Measurements from ENCODE around the gene CYP19A1.
A peak's percentile ranks its signal among the peaks of the same experiment; 100 is the strongest.

CYP19A1 gene

GRCh38 chr15:51226576-51227210 lies 111.7 kb downstream of the CYP19A1 start:
- Mint-ChIP-seq H3K27me3 (ENCODE audit: low read depth) (peaks cover 12% of the 10 kb centered on the region), H3K4me3 (no peak overlapping the region), H3K36me3 (ENCODE audit: low read depth) (no peaks in the 10 kb centered on the region), H3K4me1 (no peaks in the 10 kb centered on the region), H3K27ac (no peak overlapping the region), H3K9me3 (no peaks in the 10 kb centered on the region)
- TF ChIP-seq, protein P1, sequence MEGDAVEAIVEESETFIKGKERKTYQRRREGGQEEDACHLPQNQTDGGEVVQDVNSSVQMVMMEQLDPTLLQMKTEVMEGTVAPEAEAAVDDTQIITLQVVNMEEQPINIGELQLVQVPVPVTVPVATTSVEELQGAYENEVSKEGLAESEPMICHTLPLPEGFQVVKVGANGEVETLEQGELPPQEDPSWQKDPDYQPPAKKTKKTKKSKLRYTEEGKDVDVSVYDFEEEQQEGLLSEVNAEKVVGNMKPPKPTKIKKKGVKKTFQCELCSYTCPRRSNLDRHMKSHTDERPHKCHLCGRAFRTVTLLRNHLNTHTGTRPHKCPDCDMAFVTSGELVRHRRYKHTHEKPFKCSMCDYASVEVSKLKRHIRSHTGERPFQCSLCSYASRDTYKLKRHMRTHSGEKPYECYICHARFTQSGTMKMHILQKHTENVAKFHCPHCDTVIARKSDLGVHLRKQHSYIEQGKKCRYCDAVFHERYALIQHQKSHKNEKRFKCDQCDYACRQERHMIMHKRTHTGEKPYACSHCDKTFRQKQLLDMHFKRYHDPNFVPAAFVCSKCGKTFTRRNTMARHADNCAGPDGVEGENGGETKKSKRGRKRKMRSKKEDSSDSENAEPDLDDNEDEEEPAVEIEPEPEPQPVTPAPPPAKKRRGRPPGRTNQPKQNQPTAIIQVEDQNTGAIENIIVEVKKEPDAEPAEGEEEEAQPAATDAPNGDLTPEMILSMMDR (IDR thresholded peaks at IDR 0.05; ENCODE audit: unreplicated experiment in 3 of 3), result no peak

GRCh38 chr15:51224428-51224827 lies 114.0 kb downstream of the CYP19A1 start:
- H3K36me3 Mint-ChIP-seq (ENCODE audit: low read depth), result no peaks in the 10 kb centered on the region
- no peak overlapping the region for H3K4me3 Mint-ChIP-seq
- TF ChIP-seq, protein P1 (IDR thresholded peaks at IDR 0.05; ENCODE audit: unreplicated experiment in 3 of 3), result no peak
- H3K27ac Mint-ChIP-seq, result no peak overlapping the region
- no peaks in the 10 kb centered on the region for H3K4me1 Mint-ChIP-seq
- H3K27me3 Mint-ChIP-seq (ENCODE audit: low read depth), result peaks cover 12% of the 10 kb centered on the region
- no peaks in the 10 kb centered on the region for H3K9me3 Mint-ChIP-seq

DNA sequence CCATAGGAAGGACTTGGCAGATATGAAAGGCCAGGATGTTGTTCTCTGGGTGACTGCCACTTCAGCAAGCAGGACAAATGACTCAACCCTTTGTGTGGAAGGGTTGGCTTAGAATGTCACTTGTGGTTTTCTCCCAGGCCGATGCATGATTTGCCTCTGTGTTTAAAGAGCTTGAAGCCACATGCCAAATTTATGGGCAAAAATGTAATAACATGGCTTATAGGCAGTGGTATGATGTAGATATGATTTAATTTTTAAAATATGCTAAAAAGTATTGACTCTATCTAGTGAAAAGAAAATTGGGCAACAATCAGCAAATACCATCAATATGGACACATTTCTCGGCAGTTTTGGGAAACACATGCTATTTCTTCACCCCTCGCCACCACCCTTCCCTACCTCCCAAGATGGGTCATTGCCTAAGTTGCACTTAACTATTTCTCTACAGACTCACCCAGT lies 114.6 kb downstream of the CYP19A1 start:
- peaks cover 12% of the 10 kb centered on the region for H3K27me3 Mint-ChIP-seq (ENCODE audit: low read depth)
- no peaks in the 10 kb centered on the region for H3K36me3 Mint-ChIP-seq (ENCODE audit: low read depth)
- no peak overlapping the region for H3K4me3 Mint-ChIP-seq
- no peaks in the 10 kb centered on the region for H3K4me1 Mint-ChIP-seq
- no peak overlapping the region for H3K27ac Mint-ChIP-seq
- TF ChIP-seq, protein P1 (IDR thresholded peaks at IDR 0.05; ENCODE audit: unreplicated experiment in 3 of 3), result no peak
- H3K9me3 Mint-ChIP-seq, result no peaks in the 10 kb centered on the region

GRCh38 chr15:51218299-51218938 lies 120.0 kb downstream of the CYP19A1 start:
- H3K9me3 Mint-ChIP-seq, result no peaks in the 10 kb centered on the region

DNA sequence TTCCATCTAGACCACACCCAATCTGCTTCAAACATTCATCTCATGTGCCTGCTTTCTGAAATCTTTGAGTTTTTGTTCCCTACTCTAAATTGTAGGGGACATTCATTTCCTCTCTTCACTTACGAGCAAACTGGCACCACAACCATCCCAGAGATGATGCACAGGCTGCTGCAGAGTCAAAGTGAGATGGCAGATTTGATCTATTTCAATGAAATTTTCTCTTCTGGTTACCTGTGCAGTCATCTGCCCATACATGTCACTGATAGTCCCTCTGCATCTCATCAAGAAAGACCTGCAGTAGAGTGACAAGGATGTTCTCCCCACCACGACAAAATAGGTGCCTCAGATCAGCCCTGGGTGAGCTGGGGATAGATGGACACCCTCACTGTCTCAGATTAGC lies 125.5 kb downstream of the CYP19A1 start:
- no peaks in the 10 kb centered on the region for H3K36me3 Mint-ChIP-seq (ENCODE audit: low read depth)
- H3K27me3 Mint-ChIP-seq (ENCODE audit: low read depth), result peaks cover 18% of the 10 kb centered on the region
- no peak overlapping the region for H3K27ac Mint-ChIP-seq
- TF ChIP-seq, protein P1 (IDR thresholded peaks at IDR 0.05; ENCODE audit: unreplicated experiment in 3 of 3), result no peak
- no peak overlapping the region for H3K4me3 Mint-ChIP-seq
- H3K9me3 Mint-ChIP-seq, result no peaks in the 10 kb centered on the region
- H3K4me1 Mint-ChIP-seq, result peaks cover 6% of the 10 kb centered on the region

More at GRCh38 chr15:51218299-51218938, 120.0 kb downstream of the CYP19A1 start:
- Mint-ChIP-seq H3K27me3 (ENCODE audit: low read depth) (peaks cover 15% of the 10 kb centered on the region), H3K4me1 (peaks cover 13% of the 10 kb centered on the region), H3K4me3 (no peak overlapping the region), H3K27ac (peak overlapping the region; percentile 62 to 89 (median 85)), H3K36me3 (ENCODE audit: low read depth) (no peaks in the 10 kb centered on the region)
- TF ChIP-seq, protein P1 (IDR thresholded peaks at IDR 0.05; ENCODE audit: unreplicated experiment in 3 of 3), result no peak

DNA sequence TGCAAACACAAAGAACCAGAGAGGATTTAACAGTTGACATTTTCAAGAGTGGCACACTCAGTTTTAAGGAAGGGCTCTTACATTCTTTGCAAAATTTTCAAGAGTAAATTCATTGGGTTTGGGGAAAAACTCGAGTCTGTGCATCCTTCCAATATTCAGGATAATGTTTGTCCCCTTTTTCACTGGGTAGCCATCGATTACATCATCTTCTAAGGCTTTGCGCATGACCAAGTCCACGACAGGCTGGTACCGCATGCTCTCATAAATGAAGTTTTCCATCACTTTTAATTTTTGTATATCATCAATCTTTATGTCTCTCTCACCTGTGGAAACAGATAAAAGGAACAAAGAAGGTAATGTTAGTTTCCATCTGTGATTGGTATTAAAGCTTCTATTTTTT lies 126.2 kb downstream of the CYP19A1 start:
- H3K27ac Mint-ChIP-seq, result no peak overlapping the region

More for the DNA sequence above, 126.2 kb downstream of the CYP19A1 start:
- H3K9me3 Mint-ChIP-seq, result no peaks in the 10 kb centered on the region
- H3K27me3 Mint-ChIP-seq (ENCODE audit: low read depth), result peaks cover 18% of the 10 kb centered on the region
- H3K4me3 Mint-ChIP-seq, result no peak overlapping the region
- TF ChIP-seq, protein P1 (IDR thresholded peaks at IDR 0.05; ENCODE audit: unreplicated experiment in 3 of 3), result no peak
- no peaks in the 10 kb centered on the region for H3K36me3 Mint-ChIP-seq (ENCODE audit: low read depth)
- H3K4me1 Mint-ChIP-seq, result peaks cover 3% of the 10 kb centered on the region
